ENCODE measurements around the gene RNF157. TPM values are rescaled to one million over a fixed set of nuclear protein-coding genes. Genes with fewer than 3 reads are reported as not detected.

The RNF157 gene
- total and polyA plus RNA-seq, 2 of the 4 experiments (the other 2 are of a cell fraction): 0.54 to 1.3 TPM

- in situ Hi-C loops (cut with MboI; ENCODE audit: low sequenced_read_pairs): no loop called here
- Histone ChIP-seq H3K4me3 (ENCODE audit: insufficient read depth, low read depth, low read length) (no peak overlapping the region), H2AK9ac (replicated peaks; ENCODE audit: low read depth, low read length, poor library complexity) (no peak overlapping the region), H3K9me1 (ENCODE audit: insufficient read depth, low read length) (peaks cover 10% of the 10 kb centered on the region), H4K91ac (ENCODE audit: insufficient read depth, low read depth, low read length) (no peak overlapping the region; the same call in 1 of the 2 replicates), H3K36me3 (ENCODE audit: control insufficient read depth, insufficient read depth, low read length) (no peaks in the 10 kb centered on the region), H2AK5ac (ENCODE audit: low read depth, low read length) (peak overlapping the region; percentile 78; the same call in 1 of the 2 replicates), H3K4ac (ENCODE audit: low read depth, low read length) (peak overlapping the region; percentile 40; the same call in 1 of the 2 replicates), H4K5ac (ENCODE audit: low read depth, low read length) (no peak overlapping the region), H3K18ac (ENCODE audit: low read depth, low read length) (no peak overlapping the region), H3K9ac (ENCODE audit: low read depth, low read length) (no peak overlapping the region), H3K27ac (ENCODE audit: insufficient read depth, low read length) (no peak overlapping the region), H3K56ac (ENCODE audit: extremely low read depth, insufficient read depth, low read length) (no peak overlapping the region), H2BK20ac (ENCODE audit: low read depth, low read length) (no peak overlapping the region), H3K14ac (replicated peaks; ENCODE audit: low read depth, low read length) (0 out of 2 replicates have a peak overlapping the region, but pooled peaks have one; percentile 29), H2BK120ac (ENCODE audit: low read depth, low read length) (no peak overlapping the region), H4K20me1 (ENCODE audit: insufficient read depth, low read length) (no peaks in the 10 kb centered on the region), H2BK15ac (ENCODE audit: low read depth, low read length) (no peak overlapping the region), H3K4me2 (ENCODE audit: low read depth, low read length) (no peak overlapping the region), H3K23ac (ENCODE audit: low read depth, low read length) (0 out of 2 replicates have a peak overlapping the region, but pooled peaks have one; percentile 72), H3K9me3 (ENCODE audit: control insufficient read depth, insufficient read depth, low read length) (no peaks in the 10 kb centered on the region), H3K4me1 (ENCODE audit: control insufficient read depth, insufficient read depth, low read length) (peaks cover 2% of the 10 kb centered on the region), H3K27me3 (ENCODE audit: control insufficient read depth, insufficient read depth, low read length) (no peaks in the 10 kb centered on the region), H2AFZ (replicated peaks; ENCODE audit: low read length, poor library complexity) (no peak overlapping the region), H2BK5ac (ENCODE audit: low read depth, low read length, poor library complexity, severe bottlenecking) (no peak overlapping the region), H3K79me1 (ENCODE audit: low read depth in 1 of 2, low read length in 2 of 2) (peaks cover 5 to 16% of the 10 kb centered on the region in 2 experiments; a peak in 3 of 4 replicates), H4K8ac (ENCODE audit: low read depth in 2 of 2, low read length in 2 of 2) (peak overlapping the region in 1 of 2 experiments; percentile 27; a peak in 1 of 4 replicates)
- ChIA-PET POLR2A (ENCODE audit: unreplicated experiment) (no interaction called here), CTCF (no interaction called here)
- dilution Hi-C loops (cut with HindIII; ENCODE audit: low sequenced_read_pairs, unreplicated experiment): no loop called here
- intact Hi-C loops (cut with micrococcal nuclease): no loop called here
- ATAC-seq (ENCODE audit: low read depth) (no peak), DNase-seq (peak; percentile 66)
- WGBS, 2 experiments (ENCODE audit: extremely low coverage in 2 of 2, insufficient read length in 1 of 2): no CpG with 5 or more reads among the region's 23 CpGs
- no TSS peak for BruUV-seq (replicated peaks)
- TF ChIP-seq MAZ (IDR thresholded peaks at IDR 0.05; ENCODE audit: borderline replicate concordance, low read depth, low read length): no peak
- TF ChIP-seq RFX5 (IDR thresholded peaks at IDR 0.05; ENCODE audit: low read depth, low read length): no peak
- TF ChIP-seq FOS (IDR thresholded peaks at IDR 0.05; ENCODE audit: low read depth, low read length): no peak
- TF ChIP-seq, protein P1, sequence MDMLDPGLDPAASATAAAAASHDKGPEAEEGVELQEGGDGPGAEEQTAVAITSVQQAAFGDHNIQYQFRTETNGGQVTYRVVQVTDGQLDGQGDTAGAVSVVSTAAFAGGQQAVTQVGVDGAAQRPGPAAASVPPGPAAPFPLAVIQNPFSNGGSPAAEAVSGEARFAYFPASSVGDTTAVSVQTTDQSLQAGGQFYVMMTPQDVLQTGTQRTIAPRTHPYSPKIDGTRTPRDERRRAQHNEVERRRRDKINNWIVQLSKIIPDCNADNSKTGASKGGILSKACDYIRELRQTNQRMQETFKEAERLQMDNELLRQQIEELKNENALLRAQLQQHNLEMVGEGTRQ (IDR thresholded peaks at IDR 0.05; ENCODE audit: low read depth, low read length): no peak
- no peak for TF ChIP-seq RAD21 (IDR thresholded peaks at IDR 0.05; ENCODE audit: low read length)
- no peak for TF ChIP-seq POLR2A (IDR thresholded peaks at IDR 0.05; ENCODE audit: low read depth, low read length)
- no peak for TF ChIP-seq CEBPB (IDR thresholded peaks at IDR 0.05; ENCODE audit: low read depth, low read length)
- TF ChIP-seq CTCF (conservative IDR thresholded peaks at IDR 0.05; ENCODE audit: low read depth, low read length): no peak
- TF ChIP-seq, protein P2, sequence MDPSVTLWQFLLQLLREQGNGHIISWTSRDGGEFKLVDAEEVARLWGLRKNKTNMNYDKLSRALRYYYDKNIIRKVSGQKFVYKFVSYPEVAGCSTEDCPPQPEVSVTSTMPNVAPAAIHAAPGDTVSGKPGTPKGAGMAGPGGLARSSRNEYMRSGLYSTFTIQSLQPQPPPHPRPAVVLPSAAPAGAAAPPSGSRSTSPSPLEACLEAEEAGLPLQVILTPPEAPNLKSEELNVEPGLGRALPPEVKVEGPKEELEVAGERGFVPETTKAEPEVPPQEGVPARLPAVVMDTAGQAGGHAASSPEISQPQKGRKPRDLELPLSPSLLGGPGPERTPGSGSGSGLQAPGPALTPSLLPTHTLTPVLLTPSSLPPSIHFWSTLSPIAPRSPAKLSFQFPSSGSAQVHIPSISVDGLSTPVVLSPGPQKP (IDR thresholded peaks at IDR 0.05; ENCODE audit: borderline replicate concordance, low read depth, low read length): no peak
- no peak for TF ChIP-seq MAFK (IDR thresholded peaks at IDR 0.05; ENCODE audit: low read depth, low read length)
- TF ChIP-seq RCOR1 (IDR thresholded peaks at IDR 0.05; ENCODE audit: insufficient replicate concordance, low read length): no peak
- TF ChIP-seq SMC3 (IDR thresholded peaks at IDR 0.05; ENCODE audit: low read depth, low read length): no peak
- TF ChIP-seq CHD1 (IDR thresholded peaks at IDR 0.05; ENCODE audit: low read depth, low read length): no peak
- no peak for TF ChIP-seq MXI1 (IDR thresholded peaks at IDR 0.05; ENCODE audit: borderline replicate concordance, low read depth, low read length)
- no peak for TF ChIP-seq BHLHE40 (IDR thresholded peaks at IDR 0.05; ENCODE audit: low read depth, low read length)
These were observed 21.3 kb upstream of the RNF157 start for GRCh38 chr17:76261421-76262215.

Data from IMR-90 (cell line).